GM21390 (cell line): ENCODE results near the gene ZFYVE26.
"Not testable (repeated sequence)": the region's sequence is repeated elsewhere in the genome, so short reads cannot be mapped to it uniquely, and the experiment has no call there.

Source experiments
- ATAC-seq: cut with Tn5 transposase; IDR thresholded peaks from one replicate; pipeline ENCODE4 v1.9.1; 2021; ENCODE audit not compliant: unreplicated experiment

ZFYVE26 gene

GRCh38 chr14:67816326-67817002, at the start of gene ZFYVE26:
ZFYVE26 (minus strand) TSS chr14:67816590; CDS start chr14:67815963, 627 bp downstream.
- peak; percentile 81 for ATAC-seq

DNA sequence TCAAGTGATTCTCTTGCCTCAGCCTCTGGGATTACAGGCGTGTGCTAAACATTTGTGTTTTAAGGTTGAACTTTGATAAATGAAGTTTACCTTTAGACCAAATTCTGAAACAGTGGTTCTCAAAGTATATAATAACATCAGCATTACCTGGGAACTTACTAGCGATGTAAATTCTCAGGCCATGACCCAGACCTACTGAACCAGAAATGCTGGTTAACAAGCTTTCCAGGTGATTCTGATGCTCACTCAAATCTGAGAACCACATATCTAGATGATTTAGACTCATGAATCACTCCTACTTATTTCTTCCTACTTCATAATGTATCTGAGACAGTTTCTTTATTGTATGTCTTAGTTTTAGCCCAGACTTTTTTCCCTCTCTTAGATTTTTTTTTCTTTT, 46.8 kb upstream of the ZFYVE26 start:
- ATAC-seq, result no peak

DNA sequence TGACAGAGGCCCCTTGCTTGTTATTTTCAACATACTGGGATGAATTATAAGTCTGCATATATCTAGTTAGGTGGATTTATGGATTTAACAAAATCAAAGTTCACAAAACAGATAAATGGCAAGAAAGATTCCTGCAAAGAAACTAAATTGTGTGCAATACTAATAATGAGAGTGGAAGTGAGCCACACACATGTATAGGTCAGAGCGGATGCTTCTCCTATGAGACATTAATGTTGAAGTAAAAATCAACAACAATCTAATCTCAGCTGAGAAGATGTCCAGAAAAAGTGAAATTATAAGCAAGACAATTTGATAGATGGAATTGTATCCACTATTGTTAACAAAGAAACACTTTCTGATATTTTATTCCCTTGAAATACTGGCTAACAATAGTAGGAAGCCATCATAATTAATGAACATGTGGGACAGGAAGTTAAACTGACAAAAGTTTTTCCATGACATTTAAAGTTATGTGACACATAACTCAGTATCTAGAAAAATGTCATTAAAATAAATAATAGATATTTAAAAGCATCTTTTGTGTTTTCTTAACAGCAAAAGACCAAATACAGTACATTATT, 42.9 kb upstream of the ZFYVE26 start:
- ATAC-seq, result no peak

DNA sequence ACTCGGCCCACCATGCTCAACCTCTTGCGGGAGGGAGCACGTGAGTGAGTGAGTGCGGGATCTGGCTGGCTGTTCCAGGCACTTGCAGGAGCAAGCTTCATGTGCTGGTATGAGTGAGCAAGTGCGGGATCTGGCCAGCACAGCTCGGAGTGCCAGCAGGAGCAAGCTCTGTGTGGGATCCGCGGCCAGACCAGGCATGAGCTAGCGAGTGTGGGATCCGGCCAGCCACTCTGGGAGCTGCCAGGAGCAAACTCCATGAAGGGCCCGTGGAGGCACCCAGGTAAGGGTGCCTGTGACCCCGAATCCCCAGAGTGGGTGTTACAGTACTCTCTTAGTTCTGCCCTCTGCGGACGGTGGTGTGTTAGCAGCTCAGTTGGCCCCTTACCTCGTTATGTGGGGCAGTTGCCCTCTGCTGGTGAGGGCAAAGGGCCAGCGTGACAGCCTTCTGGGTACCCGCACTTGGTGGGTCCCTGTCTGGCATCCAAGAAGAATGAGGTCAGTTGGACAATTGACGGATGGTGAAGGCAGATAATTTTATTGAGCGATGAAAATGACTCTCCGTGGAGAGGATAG, 41.5 kb upstream of the ZFYVE26 start:
- ATAC-seq, result no peak

DNA sequence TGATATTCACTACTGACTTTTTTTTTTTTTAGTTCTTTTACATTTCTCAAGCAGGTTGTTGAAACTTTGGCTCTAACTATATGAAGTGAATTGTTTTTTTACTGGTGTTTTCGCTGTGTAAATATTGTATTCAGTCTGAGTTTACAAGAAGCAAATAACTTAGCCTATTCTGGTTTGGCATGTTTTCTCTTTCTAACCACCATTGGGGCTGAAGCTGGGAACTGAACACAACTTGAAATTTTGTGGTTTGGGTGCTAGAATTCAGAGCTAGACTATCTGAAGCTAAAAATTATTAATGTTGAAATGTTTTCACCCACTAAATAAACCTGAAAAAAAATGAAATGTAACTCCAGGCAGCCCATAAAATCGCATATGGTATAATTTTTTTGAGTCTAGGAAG, 40.4 kb upstream of the ZFYVE26 start:
- ATAC-seq, result no peak

GRCh38 chr14:67853715-67854114, 37.3 kb upstream of the ZFYVE26 start:
- no peak for ATAC-seq

- no peak for ATAC-seq
Observed at GRCh38 chr14:67852926-67853604, 36.7 kb upstream of the ZFYVE26 start.

GRCh38 chr14:67851785-67852410, 35.5 kb upstream of the ZFYVE26 start:
- ATAC-seq, result no peak

DNA sequence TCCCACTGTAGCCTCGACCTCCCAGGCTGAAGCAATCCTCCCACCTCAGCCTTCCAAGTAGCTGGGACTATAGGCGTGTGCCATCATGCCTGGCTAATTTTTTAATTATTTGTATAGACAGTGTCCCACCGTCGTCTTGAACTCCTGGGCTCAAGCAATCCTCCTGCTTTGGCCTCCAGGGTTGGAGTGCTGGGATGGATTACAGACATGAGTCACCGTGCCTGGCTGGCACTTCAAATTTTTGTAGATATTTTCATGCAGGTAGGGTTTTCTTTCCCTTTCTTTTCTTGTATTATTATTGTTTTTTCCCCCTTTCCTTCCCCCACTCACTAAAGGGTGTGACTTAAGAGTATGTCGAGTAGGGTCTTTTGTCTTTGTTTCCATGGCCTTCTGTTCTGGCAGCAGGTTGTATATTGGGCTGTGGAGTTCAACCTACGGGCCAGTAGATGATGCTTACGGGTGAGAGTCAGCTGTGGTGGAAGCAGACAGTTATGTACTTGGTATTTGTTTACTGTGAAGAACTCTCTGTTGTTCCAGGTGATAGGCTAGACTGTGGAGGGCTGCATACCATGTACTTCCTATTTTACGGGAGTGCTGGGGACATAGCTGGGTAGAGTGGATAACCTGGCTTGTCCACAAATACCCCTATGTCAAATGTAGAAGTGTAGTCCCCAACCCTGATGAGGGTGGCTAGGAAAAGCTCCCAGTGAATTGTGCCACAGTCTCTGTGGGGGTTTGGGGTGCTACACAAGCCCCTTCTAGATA, 33.9 kb upstream of the ZFYVE26 start:
- ATAC-seq, result no peak

DNA sequence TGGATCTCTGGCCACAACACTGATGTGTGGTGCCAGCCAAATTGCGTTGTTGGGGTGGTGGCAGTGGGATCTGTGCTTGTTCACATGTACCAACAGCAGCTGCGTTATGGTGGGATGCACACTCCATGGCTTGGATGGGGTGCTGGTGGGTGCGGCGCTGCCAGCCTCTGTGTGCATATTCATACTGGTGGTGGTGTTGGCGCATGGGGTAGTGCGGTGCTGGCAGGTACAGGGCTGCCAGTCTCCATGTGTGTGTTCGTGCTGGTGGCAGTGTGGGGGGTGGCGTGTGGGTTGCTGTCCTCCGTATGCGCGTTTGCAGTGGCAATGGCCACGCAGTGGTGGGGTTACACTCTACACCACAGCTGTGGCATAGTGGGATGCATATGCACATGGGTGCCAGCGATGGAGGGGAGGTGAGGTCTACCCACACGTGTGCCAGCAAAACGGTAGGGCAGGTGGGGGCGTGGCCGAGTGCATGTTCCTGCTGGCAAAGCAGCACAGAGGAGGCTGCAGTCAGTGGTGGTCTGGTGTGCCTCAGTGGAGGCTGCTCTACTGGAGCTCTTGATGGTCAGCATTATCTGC, 29.7 kb upstream of the ZFYVE26 start:
- no peak for ATAC-seq

GRCh38 chr14:67837011-67837624, 20.7 kb upstream of the ZFYVE26 start:
- no peak for ATAC-seq

DNA sequence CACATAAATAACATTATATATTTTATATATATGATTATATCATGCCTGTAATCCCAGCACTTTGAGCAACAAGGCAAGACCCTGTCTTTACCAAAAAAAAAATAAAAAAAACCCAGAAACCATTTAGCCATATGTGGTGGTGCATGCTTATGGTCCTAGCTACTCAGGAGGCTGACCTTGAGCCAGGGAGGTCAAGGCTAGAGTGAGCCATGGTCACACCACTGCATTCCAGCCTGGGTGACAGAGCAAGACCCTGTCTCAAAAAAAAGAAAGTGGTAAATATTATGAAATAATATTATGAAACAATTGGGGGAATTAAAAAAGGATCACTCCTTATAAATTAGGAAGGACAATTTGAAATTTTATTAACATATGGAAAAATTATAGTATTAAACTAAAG, 19.2 kb upstream of the ZFYVE26 start:
- no peak for ATAC-seq

GRCh38 chr14:67833403-67833802, 17.0 kb upstream of the ZFYVE26 start:
- no peak for ATAC-seq

GRCh38 chr14:67831113-67831512, 14.7 kb upstream of the ZFYVE26 start:
- no peak for ATAC-seq

DNA sequence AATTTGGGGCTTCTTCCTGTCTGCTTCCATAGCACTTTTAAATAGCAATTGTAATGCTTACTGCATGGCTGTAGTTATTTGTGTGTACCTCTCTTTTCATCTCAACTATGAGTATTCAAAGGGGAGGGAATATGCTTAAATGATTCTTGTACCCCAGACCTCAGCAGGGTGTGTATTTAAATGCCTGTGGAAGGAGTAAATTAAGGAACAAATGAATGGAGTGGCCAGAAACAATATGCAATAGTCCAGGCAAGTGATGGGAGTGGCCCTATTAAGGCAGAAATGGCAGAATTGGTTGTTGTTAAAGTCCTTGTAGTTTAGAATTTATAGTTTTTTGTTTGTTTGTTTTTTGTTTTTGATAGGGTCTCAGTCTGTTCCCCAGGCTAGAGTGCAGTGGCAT, 4.7 kb upstream of the ZFYVE26 start:
- ATAC-seq, result no peak

DNA sequence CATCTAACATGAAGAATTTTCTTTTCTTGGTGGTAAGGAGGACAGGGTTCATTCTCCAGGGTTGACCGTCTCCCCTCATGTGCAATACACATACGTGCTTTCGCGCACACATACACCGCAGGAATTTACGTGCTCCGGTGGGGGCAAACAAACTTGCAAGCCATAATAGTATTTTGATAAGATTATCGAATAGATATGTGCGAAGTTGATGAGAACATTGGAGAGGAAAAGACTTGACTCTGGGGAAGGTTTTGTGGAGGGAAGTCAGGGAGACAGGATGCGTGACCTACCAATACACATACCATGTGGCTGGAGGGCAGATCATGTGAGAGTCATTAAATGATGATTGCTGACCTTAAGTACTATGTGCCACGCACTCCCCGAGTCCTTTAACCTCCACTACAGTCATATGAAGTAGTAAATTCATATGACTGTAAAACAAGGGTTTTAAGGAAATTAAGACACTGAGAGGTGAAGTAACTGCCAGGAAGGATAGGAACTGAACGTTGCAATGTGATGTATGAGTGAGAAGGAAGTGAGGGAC, 4.1 kb upstream of the ZFYVE26 start:
- no peak for ATAC-seq

DNA sequence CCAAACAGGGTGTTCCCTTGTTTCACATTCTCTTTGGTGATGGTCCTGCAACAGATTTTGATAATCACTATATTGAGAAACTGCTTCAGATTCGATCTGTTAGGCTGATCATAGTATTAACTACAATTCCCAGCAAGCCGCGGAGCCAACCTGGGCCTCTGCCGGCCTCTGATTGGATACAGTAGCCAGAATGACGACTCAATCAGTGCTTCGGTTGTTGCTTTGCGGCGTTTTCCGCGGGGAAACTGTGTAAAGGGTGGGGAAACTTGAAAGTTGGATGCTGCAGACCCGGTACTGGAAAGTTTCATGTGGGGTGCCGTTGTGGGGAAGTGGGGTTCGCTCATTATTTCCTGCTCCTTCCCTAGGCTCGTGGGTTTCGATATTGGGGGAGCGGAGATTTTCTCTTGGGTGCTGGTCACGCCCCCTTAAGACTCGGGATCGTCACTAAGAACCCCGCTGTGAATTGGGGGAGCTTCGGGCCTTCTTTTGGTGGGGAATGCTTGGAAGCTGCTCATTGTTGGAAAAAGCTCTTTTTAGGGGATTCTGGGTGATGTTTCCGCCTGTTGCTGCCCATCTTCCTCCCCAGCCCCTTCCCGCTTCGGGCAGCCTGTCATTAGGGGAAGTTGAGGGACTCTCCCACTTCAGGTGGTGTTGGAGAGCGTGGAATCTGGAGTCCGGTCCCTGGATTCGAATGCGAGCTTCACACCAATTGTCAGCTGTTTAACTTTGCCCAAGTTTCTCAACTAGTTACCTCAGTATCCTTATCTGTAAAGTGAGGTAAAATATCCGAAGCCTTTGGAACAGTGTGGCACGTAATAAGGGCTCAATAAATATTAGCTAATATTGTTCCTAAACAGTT, 3.4 kb upstream of the ZFYVE26 start, which contains the start of gene RAD51B:
Gene RAD51B, plus strand, starts transcription at position 217 of the 859 bp plus-strand sequence.
- ATAC-seq, result peak; percentile 47

GRCh38 chr14:67818476-67818875, 2.1 kb upstream of the ZFYVE26 start:
- not testable (repeated sequence) for ATAC-seq
